Colonic mucosa (tissue), 4 donors: Measurements from ENCODE around the gene MUC5B. TPM values are rescaled to one million over a fixed set of nuclear protein-coding genes. Genes with fewer than 3 reads are reported as not detected.

Experiments used
- DNase-seq: peaks from one replicate; pipeline ENCODE4 v3.0.0-alpha.2; 2020
- H3K27ac ChIP-seq: fragments of 200-600 bp; one replicate; pipeline ENCODE4 v1.8.0; 2021
- H3K27me3 ChIP-seq: fragments of 200-600 bp; one replicate; pipeline ENCODE4 v1.8.0; 2021
- H3K36me3 ChIP-seq: fragments of 200-600 bp; one replicate; pipeline ENCODE4 v1.8.0; 2021
- H3K4me1 ChIP-seq: fragments of 200-600 bp; one replicate; pipeline ENCODE4 v1.8.0; 2021; ENCODE audit warnings: mild to moderate bottlenecking
- H3K4me3 ChIP-seq: fragments of 200-600 bp; one replicate; pipeline ENCODE4 v1.8.0; 2021
- H3K9ac ChIP-seq, 2 donors: one replicate each; pipeline ENCODE4 v1.7.0; 2013; ENCODE audit warnings: control low read depth in 2 of 2, low read depth in 2 of 2, low read length in 2 of 2
- H3K9me3 ChIP-seq: fragments of 200-600 bp; one replicate; pipeline ENCODE4 v1.8.0; 2021
- CTCF ChIP-seq: fragments of 200-600 bp; IDR thresholded peaks from one replicate; pipeline ENCODE4 v1.8.0; 2022; ENCODE audit warnings: antibody characterized with exemption, mild to moderate bottlenecking
- intact Hi-C: fragments of 100-400 bp; cut with DNase I; formaldehyde crosslinking; loops from one replicate; pipeline ENCODE4 v1.14.1; 2022
- total RNA-seq, 2 donors: library from RNA; stranded (reverse); fragmentation: NEBNext Ultra II Directional in 1 of 2; extraction: Animal tissue kit (Norgen Biotek cat#: 25700) in 1 of 2; gene quantifications; one replicate each; pipeline ENCODE4 v1.2.1, GENCODE V29; 2021
- donor health status: healthy.
- donor health status: DM: no; HTN: no; CAD: no.
- donor health status: DM: no; HTN: no; CAD: no.

Gene MUC5B
- total RNA-seq, 2 donors from 2014 or later, result 285 to 655 TPM

- no peak overlapping the region for H3K4me3 ChIP-seq
- no peak for TF ChIP-seq CTCF
- intact Hi-C loops, result no loop called here
- H3K27ac ChIP-seq, result no peak overlapping the region
- H3K27me3 ChIP-seq, result no peaks in the 10 kb centered on the region
- no peaks in the 10 kb centered on the region for H3K36me3 ChIP-seq
- DNase-seq, result no peak
- H3K9me3 ChIP-seq, result no peaks in the 10 kb centered on the region
- no peaks in the 10 kb centered on the region for H3K4me1 ChIP-seq
- no peak overlapping the region for H3K9ac ChIP-seq
Measured at GRCh38 chr11:1192741-1193325, 30.0 kb upstream of the MUC5B start.

- no peak for DNase-seq
- Histone ChIP-seq H3K4me3 (no peak overlapping the region), H3K27me3 (no peaks in the 10 kb centered on the region), H3K9me3 (no peaks in the 10 kb centered on the region), H3K4me1 (no peaks in the 10 kb centered on the region), H3K36me3 (no peaks in the 10 kb centered on the region), H3K27ac (no peak overlapping the region), H3K9ac (no peak overlapping the region)
- intact Hi-C loops, result no loop called here
- TF ChIP-seq CTCF, result no peak
Measured at GRCh38 chr11:1193326-1194230, 29.3 kb upstream of the MUC5B start.

GRCh38 chr11:1194231-1194976, 28.5 kb upstream of the MUC5B start:
- Histone ChIP-seq H3K9me3 (no peaks in the 10 kb centered on the region), H3K27ac (no peak overlapping the region), H3K27me3 (peaks cover 5% of the 10 kb centered on the region), H3K36me3 (no peaks in the 10 kb centered on the region), H3K4me3 (no peak overlapping the region), H3K9ac (no peak overlapping the region), H3K4me1 (no peaks in the 10 kb centered on the region)
- DNase-seq, result no peak
- intact Hi-C loops, result no loop called here
- TF ChIP-seq CTCF, result no peak

GRCh38 chr11:1194977-1195681, 27.7 kb upstream of the MUC5B start:
- DNase-seq, result no peak
- H3K9ac ChIP-seq, result no peak overlapping the region
- H3K27me3 ChIP-seq, result peaks cover 12% of the 10 kb centered on the region
- no peak overlapping the region for H3K27ac ChIP-seq
- no peaks in the 10 kb centered on the region for H3K36me3 ChIP-seq
- no peaks in the 10 kb centered on the region for H3K9me3 ChIP-seq
- H3K4me1 ChIP-seq, result peaks cover under 1% of the 10 kb centered on the region
- TF ChIP-seq CTCF, result no peak
- H3K4me3 ChIP-seq, result no peak overlapping the region
- intact Hi-C loops, result no loop called here
